ENCODE data around the gene CAPN9.
"Not testable (repeated sequence)": the region's sequence is repeated elsewhere in the genome, so short reads cannot be mapped to it uniquely, and the experiment has no call there.

CAPN9 gene

GRCh38 chr1:230766318-230766717 lies 19.1 kb downstream of the CAPN9 start:
- H3K4me3 ChIP-seq (ENCODE audit: low read depth in 1 of 2, low read length in 1 of 2): no peak overlapping the region
- peaks cover 6% of the 10 kb centered on the region for H3K27me3 ChIP-seq
- no peaks in the 10 kb centered on the region for H3K9me3 ChIP-seq
- H3K4me1 ChIP-seq (ENCODE audit: control insufficient read depth in 1 of 2, insufficient read depth in 1 of 2, low read depth in 1 of 2, low read length in 1 of 2): no peaks in the 10 kb centered on the region
- no peak for TF ChIP-seq CTCF (IDR thresholded peaks at IDR 0.05)
- no peaks in the 10 kb centered on the region for H3K36me3 ChIP-seq
- no peak overlapping the region for H3K27ac ChIP-seq

- not testable (repeated sequence) for H3K27me3 ChIP-seq; H3K36me3 ChIP-seq; H3K4me1 ChIP-seq (ENCODE audit: control insufficient read depth in 1 of 2, insufficient read depth in 1 of 2, low read depth in 1 of 2, low read length in 1 of 2); H3K27ac ChIP-seq; H3K9me3 ChIP-seq; H3K4me3 ChIP-seq (ENCODE audit: low read depth in 1 of 2, low read length in 1 of 2)
These were observed 20.8 kb downstream of the CAPN9 start for GRCh38 chr1:230767859-230768612.

- no peak overlapping the region for H3K4me3 ChIP-seq (ENCODE audit: low read depth in 1 of 2, low read length in 1 of 2)
- no peak for TF ChIP-seq CTCF (IDR thresholded peaks at IDR 0.05)
- H3K36me3 ChIP-seq: no peaks in the 10 kb centered on the region
- peaks cover 6% of the 10 kb centered on the region for H3K27me3 ChIP-seq
- H3K9me3 ChIP-seq: no peaks in the 10 kb centered on the region
- H3K27ac ChIP-seq: no peak overlapping the region
- no peaks in the 10 kb centered on the region for H3K4me1 ChIP-seq (ENCODE audit: control insufficient read depth in 1 of 2, insufficient read depth in 1 of 2, low read depth in 1 of 2, low read length in 1 of 2)
These were observed 21.8 kb downstream of the CAPN9 start for GRCh38 chr1:230768903-230769570.

- H3K9me3 ChIP-seq: no peaks in the 10 kb centered on the region
- no peaks in the 10 kb centered on the region for H3K4me1 ChIP-seq (ENCODE audit: control insufficient read depth in 1 of 2, insufficient read depth in 1 of 2, low read depth in 1 of 2, low read length in 1 of 2)
- no peak overlapping the region for H3K4me3 ChIP-seq (ENCODE audit: low read depth in 1 of 2, low read length in 1 of 2)
- H3K27me3 ChIP-seq: peaks cover 6% of the 10 kb centered on the region
- H3K27ac ChIP-seq: no peak overlapping the region
- no peak for TF ChIP-seq CTCF (IDR thresholded peaks at IDR 0.05)
- no peaks in the 10 kb centered on the region for H3K36me3 ChIP-seq
These were observed 23.1 kb downstream of the CAPN9 start for GRCh38 chr1:230770317-230770716.

GRCh38 chr1:230771773-230772354 lies 24.7 kb downstream of the CAPN9 start:
- Histone ChIP-seq H3K4me1 (ENCODE audit: control insufficient read depth in 1 of 2, insufficient read depth in 1 of 2, low read depth in 1 of 2, low read length in 1 of 2) (no peaks in the 10 kb centered on the region), H3K27me3 (peaks cover 10% of the 10 kb centered on the region), H3K36me3 (no peaks in the 10 kb centered on the region), H3K9me3 (no peaks in the 10 kb centered on the region), H3K4me3 (ENCODE audit: low read depth in 1 of 2, low read length in 1 of 2) (no peak overlapping the region), H3K27ac (no peak overlapping the region)
- no peak for TF ChIP-seq CTCF (IDR thresholded peaks at IDR 0.05)

Measured in neutrophil (primary cell).